HUDEP-2 (cell line): Measurements from ENCODE around the gene GSPT1.

ENCODE experiments used
- DNase-seq, 76 experiments: peaks; one replicate each; lab custom pipeline; 2025; ENCODE audit not compliant: unreplicated experiment in 76 of 76; lab: John Stamatoyannopoulos, UW

The GSPT1 gene

DNA sequence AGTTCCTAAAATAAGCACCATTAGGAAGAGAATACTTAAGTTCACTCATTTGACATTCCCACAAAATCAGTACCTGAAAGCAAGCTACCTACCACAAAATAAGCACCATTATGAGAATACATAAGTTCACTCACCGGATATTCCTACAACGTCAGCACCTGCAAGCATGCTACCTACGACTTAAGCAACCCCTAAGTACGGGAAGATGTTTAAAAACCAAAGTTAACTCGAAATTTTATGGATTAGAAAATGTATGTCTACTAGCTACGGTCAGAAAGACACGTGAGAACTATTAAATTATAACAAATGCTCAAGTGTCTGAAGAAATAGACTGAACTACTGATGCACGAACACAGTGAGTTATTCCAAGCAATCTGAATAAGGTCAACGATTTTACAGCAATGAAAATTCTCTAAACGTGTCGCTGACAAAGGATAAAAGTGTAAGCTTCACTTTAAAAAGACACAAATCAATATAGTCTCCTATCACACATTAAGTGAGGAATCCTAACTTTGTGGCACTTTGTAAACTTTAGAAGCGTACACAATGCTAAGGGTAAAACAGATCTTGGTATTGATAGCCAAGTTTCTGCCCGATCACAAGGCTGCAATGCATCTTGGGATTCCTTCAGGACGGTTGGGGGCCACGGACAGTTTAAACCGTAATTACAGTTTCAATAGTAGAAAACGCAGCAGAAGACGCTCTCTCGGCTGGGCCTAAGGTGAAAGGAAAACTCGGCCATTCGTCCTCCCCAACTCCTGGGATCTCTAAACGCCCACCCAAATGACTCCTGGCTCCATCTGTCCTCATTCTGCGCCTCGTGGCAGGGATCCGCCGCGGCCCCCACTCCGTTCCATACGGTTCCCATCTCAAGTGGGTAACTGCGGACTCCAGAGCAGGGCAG, 1.3 kb downstream of the GSPT1 start:
- DNase-seq = peak in 34 of 76 experiments; percentile 1 to 44 (median 24)

DNA sequence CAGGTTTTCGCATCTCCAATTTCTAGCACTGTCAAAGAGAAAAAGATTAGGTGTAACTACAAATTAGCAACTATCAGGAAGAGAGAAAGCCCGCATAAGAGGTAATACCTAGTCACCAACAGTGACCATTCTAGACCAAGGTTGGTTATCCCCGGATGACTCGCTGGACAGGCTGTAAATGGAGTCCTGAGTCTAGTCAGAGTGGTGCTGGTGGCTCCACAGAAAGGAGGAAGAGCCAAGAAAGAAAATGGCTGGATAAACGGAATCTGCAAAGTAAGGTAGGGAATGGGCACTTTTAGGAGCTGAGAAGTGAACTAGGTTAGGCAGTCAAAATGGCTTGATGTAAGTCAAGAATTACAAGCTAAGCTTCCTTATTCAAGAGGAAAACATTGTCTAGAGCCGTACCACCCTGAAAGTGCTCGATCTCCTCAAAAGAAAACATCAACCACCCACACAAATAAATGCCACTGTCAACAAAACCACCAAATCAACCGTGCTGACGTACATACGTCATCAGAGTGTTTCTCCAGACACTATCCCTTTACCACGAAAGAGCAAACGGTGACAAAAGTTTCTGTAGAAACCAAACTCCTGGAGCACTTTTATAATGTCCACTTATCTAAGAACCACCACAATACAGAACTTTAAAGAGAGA, 2.2 kb downstream of the GSPT1 start:
- DNase-seq = peak in 2 of 76 experiments; percentile 6

DNA sequence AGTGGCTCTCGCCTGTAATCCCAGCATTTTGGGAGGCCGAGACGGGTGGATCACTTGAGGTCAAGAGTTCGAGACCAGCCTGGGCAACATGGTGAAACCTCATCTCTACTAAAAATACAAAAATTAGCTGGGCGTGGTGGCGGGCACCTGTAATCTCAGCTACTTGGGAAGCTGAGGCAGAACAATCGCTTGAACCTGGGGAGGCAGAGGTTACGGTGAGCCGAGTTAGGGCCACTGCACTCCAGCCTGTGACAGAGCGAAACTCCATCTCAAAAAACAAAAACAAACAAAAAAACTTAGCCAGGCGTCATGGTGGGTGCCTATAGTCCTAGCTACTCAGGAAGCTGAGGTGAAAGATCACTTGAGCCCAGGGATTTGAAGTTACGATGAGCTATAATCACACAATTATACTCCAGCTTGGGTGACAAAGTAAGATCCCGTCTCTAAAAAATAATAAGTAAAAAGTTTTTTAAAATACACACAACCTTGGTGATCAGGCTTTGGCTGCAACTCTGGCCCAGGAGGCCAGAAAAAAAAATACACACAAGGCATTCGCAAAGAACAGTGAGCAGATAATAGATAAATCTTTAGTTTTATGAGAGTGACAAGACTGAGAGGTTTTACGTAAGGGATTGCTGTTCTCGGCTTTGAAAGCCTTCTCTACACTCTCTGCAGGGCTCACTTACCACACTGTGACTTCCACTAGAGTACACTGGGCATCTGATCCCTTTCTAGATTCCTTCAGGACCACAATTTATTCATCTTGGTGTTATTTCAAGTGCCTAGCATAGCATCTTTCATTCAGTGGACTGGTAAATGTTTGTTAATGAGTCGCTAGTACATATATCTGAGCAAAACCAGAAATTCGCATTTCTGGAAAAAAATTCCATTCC, 5.9 kb downstream of the GSPT1 start:
- DNase-seq = no peak

DNA sequence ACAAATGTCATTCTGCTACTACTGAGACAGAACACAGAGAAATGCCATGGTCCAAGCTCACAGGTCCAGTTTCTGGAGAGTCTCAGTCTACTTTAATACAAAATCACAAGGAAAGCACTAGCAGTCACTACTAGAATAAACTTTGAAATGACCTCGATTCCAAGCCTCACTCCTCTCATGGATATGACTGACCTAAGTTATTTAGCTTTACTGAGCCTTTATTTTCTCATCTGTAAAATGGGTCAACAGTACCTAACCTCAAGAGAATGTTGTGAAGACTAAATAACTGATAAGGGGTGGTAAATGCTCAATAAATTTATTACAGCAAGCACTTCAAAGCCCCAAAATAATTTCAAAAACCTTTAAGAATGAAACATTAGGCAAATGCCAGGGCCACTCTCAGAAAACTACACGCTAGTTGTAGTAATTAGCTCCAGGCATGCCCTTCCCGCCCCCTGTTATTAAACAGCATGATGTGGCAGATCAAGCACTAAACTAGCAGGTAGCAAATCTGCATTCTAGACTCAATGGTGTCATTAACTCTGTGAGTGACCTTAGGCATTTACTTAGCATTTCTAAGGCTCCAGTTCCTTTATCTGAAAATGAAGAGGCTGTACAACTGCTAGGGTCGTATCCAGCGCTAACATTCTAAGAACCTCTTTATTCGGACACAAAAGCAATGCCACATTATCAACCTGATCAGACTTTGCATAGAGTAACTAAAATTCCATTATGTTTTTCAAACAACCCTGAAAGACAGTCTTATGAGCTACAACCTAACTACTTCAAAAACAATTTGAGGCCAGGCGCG, 8.4 kb downstream of the GSPT1 start:
- no peak for DNase-seq

DNA sequence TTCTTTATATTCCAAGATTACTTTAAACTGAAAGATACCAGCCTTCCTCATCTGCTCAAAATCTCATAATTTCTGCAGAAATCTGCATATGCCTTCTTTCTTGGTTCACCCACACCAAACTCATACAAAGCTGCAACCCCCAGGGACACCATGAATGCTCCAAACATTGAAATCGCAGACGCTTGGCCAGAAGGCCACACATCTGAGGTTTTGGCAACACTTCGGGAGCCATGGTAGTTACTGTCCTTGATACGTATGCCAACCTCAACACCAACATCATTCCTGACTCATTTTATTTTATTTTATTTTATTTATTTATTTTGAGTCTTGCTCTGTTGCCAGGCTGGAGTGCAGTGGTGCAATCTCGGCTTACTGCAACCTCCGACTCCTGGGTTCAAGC, 11.8 kb downstream of the GSPT1 start:
- DNase-seq = no peak

DNA sequence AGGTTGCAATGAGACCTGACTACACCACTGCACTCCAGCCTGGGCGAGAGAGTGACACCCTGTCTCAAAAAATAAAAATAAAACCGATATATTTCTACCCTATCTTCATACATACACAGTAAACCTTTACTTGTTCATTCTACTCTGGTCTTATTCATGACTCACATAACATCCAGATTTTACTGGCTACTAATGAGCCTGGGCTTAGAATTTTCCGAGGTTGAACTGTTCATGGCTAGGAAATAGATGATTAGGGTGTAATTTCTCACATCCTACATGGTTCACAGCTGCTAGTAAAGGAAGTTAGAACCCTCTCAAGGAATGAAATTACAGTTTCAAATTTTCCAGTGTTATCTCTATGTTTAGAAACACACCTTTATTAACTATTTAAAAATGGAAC, 14.7 kb downstream of the GSPT1 start:
- no peak for DNase-seq

DNA sequence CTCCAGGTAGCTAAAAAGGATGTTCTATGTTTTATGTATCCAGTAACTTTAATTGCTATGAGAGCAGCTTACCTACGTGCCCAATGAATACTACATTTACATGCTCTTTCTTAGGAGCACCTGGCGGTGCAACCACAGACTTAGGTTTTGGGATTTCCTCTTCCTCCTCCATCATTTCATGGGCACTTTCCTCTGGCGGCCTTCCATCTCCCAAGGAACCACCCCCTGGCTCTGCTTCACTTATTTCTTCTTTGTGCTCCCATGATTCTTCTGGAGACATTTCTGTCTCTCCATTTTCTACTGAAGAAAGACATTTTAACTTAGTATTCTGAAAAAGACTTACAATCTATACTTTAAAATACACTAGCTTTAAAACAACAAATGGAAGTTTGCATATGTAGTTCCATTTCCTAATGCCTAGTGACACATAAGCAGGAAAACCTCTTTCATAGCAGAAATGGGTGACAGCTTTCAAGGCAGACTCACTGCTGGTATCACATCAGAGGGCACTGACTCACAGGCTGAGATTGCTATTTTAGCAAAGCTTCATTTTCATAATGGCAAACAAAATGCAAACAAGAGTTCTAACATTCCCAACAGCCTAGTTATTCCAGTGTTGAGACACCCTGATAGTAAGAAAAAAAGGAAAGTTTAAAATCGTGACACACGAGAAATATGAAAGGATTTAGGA, 19.1 kb downstream of the GSPT1 start:
- DNase-seq = no peak

DNA sequence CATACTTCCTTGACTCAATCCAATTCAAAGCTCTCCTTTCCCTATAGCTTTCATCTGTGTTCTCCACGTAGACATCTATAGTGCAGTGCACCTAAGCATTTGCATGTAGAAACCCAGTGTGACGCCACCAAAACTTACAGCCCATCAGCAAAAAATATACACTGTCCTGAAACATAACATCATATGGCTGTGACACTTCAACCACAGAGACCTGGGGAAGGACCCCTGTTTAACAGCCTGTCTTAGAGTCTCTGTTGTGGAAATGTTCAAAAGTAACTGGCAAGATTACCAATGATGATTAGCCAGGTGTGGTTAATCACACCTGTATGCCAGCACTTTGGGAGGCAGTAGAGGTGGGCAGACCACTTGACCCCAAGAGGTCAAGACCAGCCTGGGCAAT, 22.2 kb downstream of the GSPT1 start:
- DNase-seq = no peak

DNA sequence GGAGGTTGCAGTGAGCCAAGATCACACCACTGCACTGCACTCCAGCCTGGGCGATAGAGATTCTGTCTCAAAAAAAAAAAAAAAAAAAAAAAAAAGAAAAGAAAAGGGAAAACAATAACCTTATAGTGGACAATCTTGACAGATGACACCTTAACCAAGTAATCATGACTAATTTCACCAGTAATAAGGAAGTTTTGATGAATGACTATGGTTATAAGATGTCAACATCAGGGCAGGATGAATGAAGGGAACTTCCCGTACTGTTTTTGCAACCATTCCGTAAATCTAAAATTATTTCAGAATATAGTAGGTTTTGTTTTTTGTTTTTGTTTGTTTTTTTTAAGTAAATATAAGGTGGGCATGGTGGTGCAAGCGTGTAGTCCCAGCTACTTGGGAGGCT, 23.0 kb downstream of the GSPT1 start:
- no peak for DNase-seq

DNA sequence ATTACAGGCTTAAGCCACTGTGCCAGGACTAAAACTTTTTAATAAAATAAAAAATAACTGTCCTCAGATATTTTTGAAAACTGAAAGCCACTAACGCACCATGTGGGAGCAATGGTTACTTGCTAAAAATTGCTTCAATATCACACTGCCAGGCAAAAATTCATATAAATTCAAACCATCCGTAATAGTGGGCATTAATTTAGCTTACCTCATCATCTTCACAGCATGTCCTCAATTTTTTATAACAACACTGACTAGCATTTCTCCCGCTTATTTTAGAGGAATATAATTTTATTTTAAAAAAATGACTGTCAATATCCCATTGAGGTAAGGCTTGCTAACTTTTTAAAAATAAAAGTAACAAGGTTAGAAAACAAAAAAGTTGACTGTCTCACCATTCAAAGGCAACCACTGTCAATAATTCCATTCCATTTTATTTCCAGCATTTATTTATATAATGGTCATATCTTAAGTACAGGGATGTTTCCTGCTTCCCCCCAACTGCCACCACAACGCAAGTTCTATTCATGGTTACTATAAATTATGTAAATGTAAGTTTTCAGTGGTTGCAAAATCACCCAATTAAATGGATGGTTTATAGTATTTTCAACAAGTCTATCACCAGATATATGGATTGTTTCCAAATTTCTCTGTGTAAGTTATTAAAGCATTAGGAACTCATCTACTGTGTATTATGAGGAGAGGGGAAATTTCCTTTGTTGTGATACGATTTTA, 25.4 kb downstream of the GSPT1 start:
- no peak for DNase-seq

DNA sequence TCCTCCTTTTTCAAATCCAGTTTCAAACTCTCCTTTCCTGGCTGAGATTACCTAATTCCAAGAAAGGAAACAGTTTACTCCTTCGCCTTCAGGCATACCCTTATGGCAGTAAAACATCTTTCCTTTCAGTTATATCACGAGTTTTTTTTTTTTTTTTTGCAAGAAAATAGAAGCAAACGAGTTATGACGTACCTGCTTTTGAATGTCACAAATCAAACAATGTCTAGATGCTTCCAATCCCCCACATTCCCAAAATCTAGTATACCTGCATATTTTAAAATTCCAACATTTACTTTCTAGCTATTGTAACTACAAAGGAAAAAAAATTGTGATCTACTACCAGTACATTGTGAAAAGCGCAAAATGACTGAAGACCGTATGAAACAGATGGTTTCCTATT, 28.9 kb downstream of the GSPT1 start:
- DNase-seq = no peak

DNA sequence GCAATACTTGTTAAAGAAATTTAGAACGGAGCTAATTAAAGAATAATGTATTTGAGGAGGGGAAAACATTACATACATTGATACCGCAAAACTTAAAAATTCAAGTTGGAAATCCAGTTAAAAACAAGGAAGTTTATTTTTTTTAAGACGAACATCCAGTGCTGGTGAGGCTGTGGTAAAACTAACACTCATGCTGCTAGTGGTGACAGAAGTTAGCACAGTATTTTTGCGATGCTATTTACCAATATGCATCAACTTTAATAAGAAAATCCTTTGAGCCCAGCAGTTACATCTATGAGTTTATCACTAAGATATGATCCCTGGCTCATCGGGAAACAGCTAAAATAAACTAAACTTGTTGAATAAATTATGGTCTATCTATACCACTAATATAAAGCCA, 31.7 kb downstream of the GSPT1 start:
- no peak for DNase-seq

DNA sequence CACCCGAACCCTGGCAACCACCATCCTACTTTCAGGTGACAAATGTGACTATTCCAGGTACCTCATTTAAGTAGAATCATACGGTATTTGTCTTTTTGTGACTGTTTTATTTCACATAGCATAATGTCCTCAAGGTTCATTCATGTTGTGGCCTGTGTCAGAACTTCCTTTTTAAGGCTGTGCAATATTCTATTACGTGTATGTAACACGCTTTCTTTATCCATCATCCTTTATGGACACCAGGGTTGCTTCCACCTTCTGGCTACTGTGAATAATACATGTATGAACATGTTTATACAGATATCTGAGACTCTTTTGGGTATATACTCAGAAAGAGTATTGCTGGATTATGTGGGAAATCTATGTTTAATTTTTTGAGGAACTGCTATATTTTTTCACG, 35.7 kb downstream of the GSPT1 start:
- DNase-seq = no peak

DNA sequence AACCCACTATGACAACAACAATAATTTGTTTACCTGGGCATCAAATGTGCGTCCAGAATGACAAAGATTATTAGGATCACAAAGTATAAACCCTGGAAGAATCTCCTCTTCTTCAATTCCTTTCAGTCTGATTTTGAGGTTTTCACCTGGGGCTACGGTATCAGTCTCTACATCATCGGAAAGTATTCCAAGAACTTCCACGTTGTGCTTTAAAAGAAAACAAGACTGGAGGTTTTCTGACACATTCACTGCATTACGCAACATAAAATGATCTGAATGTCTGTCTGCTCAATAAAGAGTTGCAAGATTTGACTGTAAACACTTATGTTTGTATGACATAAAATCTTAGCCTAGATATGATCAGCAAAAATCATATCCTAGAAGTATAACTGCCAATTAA, 38.4 kb downstream of the GSPT1 start:
- DNase-seq = no peak

DNA sequence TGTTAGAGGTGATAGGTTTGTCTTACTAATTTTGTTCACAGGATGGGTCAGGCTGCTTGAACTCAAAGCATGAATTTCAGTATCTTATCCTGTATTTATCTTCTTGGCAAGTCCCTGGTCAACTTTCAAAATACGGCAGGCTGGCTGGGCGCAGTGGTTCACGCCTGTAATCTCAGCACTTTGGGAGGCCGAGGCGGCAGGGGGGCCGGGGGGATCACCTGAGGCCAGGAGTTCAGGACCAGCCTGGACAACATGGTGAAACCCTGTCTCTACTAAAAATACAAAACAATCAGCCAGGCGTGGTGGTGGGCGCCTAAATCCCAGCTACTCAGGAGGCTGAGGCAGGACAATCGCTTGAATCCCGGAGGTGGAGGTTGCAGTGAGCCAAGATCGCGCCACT, 39.5 kb downstream of the GSPT1 start:
- no peak for DNase-seq

DNA sequence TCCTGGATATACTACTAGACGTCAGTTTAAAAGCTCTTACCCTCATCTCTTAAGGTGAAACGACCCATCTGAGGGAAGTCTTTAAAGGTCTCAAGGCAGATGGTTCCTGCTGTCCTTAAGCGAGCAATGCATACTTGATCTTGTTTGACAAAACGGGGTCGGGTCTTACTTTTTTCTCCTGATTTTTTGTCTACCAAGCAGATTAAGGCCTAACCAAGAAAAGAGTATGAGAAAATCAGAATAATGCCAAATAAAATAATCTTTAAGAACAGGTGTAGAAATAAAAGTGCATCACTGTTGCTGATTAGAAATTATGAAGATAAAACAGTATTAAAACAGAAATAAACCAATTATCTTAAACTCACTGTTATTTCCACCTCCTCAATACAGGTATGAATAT, 40.0 kb downstream of the GSPT1 start:
- no peak for DNase-seq

DNA sequence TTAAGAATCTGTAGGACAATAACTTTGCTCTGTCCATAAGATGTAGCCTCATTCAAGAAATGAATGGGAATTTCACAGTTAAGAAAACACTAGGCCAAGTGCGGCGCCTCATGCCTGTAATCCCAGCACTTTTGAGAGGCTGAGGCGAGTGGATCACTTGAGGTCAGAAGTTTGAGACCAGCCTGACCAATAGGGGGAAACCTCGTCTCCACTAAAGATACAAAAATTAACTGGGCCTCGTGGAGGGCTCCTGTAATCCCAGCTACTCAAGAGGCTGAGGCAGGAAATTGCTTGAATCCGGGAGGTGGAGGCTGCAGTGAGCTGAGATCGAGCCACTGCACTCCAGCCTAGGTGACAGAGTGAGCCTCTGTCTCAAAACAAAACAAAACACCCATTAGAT, 44.6 kb downstream of the GSPT1 start:
- DNase-seq = peak in 2 of 76 experiments; percentile 4 to 12

DNA sequence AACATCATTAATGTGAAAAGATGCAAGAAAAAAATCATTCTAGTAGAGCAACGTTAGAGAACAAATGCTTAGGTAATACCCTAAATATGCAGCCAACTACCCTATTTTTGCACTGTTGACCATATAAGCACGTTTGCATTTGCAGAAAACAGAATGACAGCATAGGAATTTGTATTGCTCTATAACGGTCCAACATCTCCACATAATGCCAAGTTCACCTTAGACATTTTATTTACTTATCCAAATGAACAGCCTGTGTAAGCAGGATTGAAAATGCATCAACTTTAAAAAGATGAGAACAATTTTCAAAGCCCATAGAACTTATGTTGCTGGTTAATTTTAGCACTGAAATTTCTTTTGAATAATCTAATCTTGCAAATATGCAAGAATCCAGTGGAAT, 45.4 kb downstream of the GSPT1 start:
- no peak for DNase-seq
